ENCODE measurements around the gene CENPX.

Gene CENPX

GRCh38 chr17:82012640-82013295, 9.9 kb downstream of the CENPX start:
- DNase-seq, result peak in 1 of 56 donors; percentile 27

- DNase-seq, result no peak
Measured at GRCh38 chr17:82012261-82012639, 10.4 kb downstream of the CENPX start.

- DNase-seq, result no peak
Measured at GRCh38 chr17:82011617-82012187, 11.0 kb downstream of the CENPX start.

- no peak for DNase-seq
Measured at GRCh38 chr17:82010575-82011525, 11.8 kb downstream of the CENPX start.

- no peak for DNase-seq
Measured at GRCh38 chr17:82009413-82009812, 13.3 kb downstream of the CENPX start.

GRCh38 chr17:82008941-82009405, 13.7 kb downstream of the CENPX start:
- DNase-seq, result peak in 3 of 56 donors; percentile 11 to 25 (median 23)

GRCh38 chr17:82008258-82008940, 14.3 kb downstream of the CENPX start:
- no peak for DNase-seq

GRCh38 chr17:82007495-82008257, 15.0 kb downstream of the CENPX start:
- peak in 3 of 56 donors; percentile 11 to 47 (median 26) for DNase-seq

- DNase-seq, result no peak
Measured at GRCh38 chr17:82007228-82007494, 15.5 kb downstream of the CENPX start.

GRCh38 chr17:82006468-82007227, 16.0 kb downstream of the CENPX start:
- DNase-seq, result peak in 30 of 56 donors; percentile 7 to 67 (median 40)

GRCh38 chr17:82005701-82006348, 16.9 kb downstream of the CENPX start:
- no peak for DNase-seq

GRCh38 chr17:82004517-82005455, 17.9 kb downstream of the CENPX start:
- DNase-seq, result no peak

GRCh38 chr17:82003411-82004381, 19.0 kb downstream of the CENPX start:
- peak in 1 of 56 donors; percentile 24 for DNase-seq

- DNase-seq, result no peak
Measured at GRCh38 chr17:82001571-82002056, 21.1 kb downstream of the CENPX start.

GRCh38 chr17:82000803-82001570, 21.7 kb downstream of the CENPX start:
- DNase-seq, result no peak

Data from amygdala (tissue), 56 donors.